Measurements from ENCODE around the gene CEACAM5.

- TF ChIP-seq, protein P1, sequence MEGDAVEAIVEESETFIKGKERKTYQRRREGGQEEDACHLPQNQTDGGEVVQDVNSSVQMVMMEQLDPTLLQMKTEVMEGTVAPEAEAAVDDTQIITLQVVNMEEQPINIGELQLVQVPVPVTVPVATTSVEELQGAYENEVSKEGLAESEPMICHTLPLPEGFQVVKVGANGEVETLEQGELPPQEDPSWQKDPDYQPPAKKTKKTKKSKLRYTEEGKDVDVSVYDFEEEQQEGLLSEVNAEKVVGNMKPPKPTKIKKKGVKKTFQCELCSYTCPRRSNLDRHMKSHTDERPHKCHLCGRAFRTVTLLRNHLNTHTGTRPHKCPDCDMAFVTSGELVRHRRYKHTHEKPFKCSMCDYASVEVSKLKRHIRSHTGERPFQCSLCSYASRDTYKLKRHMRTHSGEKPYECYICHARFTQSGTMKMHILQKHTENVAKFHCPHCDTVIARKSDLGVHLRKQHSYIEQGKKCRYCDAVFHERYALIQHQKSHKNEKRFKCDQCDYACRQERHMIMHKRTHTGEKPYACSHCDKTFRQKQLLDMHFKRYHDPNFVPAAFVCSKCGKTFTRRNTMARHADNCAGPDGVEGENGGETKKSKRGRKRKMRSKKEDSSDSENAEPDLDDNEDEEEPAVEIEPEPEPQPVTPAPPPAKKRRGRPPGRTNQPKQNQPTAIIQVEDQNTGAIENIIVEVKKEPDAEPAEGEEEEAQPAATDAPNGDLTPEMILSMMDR (conservative IDR thresholded peaks at IDR 0.05), result no peak
- TF ChIP-seq EZH2 (IDR thresholded peaks at IDR 0.05; ENCODE audit: low read depth), result no peak
Measured at GRCh38 chr19:41718761-41719160, 10.3 kb downstream of the CEACAM5 start.

All from PC-9 (cell line).